Heart right ventricle (tissue), 16 donors: ENCODE data around the gene CYP46A1. TPM values are rescaled to one million over a fixed set of nuclear protein-coding genes. Genes with fewer than 3 reads are reported as not detected.

Experiments used
- ATAC-seq, 8 donors: fragments of 200-7000 bp; cut with Tn5 transposase; one replicate each; pipeline ENCODE4 v1.9.1; 2020; ENCODE audit warnings: mild to moderate bottlenecking in 8 of 8, moderate library complexity in 8 of 8, moderate number of reproducible peaks in 1 of 8
- DNase-seq, 2 donors: peaks; one replicate each; pipeline ENCODE4 v3.0.0-alpha.2; 2020
- H3K27ac ChIP-seq, 10 donors: fragments of 200-600 bp; sonication (generic) in 2 of 10; one replicate each; pipeline versions ENCODE4 v1.5.0 to v1.8.0; 2020 to 2022; ENCODE audit warnings: mild to moderate bottlenecking in 3 of 10
- H3K27me3 ChIP-seq, 7 donors: fragments of 200-600 bp; one replicate each; pipeline ENCODE4 v1.8.0; 2021 to 2022; ENCODE audit warnings: mild to moderate bottlenecking in 2 of 7
- H3K36me3 ChIP-seq, 9 donors: fragments of 200-600 bp; sonication (generic) in 1 of 9; one replicate each; pipeline versions ENCODE4 v1.5.0 to v1.8.0; 2020 to 2022; ENCODE audit warnings: mild to moderate bottlenecking in 2 of 9
- H3K4me1 ChIP-seq, 9 donors: fragments of 200-600 bp; sonication (generic) in 1 of 9; one replicate each; pipeline versions ENCODE4 v1.5.0 to v1.8.0; 2020 to 2022; ENCODE audit warnings: mild to moderate bottlenecking in 4 of 9
- H3K4me3 ChIP-seq, 10 donors: fragments of 200-600 bp; sonication (generic) in 2 of 10; one replicate each; pipeline versions ENCODE4 v1.5.0 to v1.8.0; 2020 to 2022; ENCODE audit warnings: mild to moderate bottlenecking in 7 of 10, moderate library complexity in 2 of 10
- H3K9me3 ChIP-seq, 11 donors: fragments of 200-600 bp in 10 of 11; sonication (generic) in 2 of 11; one replicate each; pipeline versions ENCODE4 v1.5.0 to v1.8.0; 2013 to 2022; ENCODE audit warnings: mild to moderate bottlenecking in 2 of 11, control low read depth in 1 of 11, moderate library complexity in 1 of 11
- CTCF ChIP-seq, 9 donors: fragments of 200-600 bp; sonication (generic) in 2 of 9; IDR thresholded peaks; one replicate each; pipeline versions ENCODE4 v1.5.0 to v1.8.0; 2021 to 2022; ENCODE audit warnings: antibody characterized with exemption in 9 of 9, mild to moderate bottlenecking in 5 of 9, moderate library complexity in 1 of 9
- WGBS, 2 donors: extraction: QIAGEN DNeasy Blood & Tissue Kit; methylation state at CpG; one replicate each; pipeline ENCODE4 v1.1.7; 2013; ENCODE audit warnings: inconsistent platforms in 1 of 2; 5-methylcytosine and 5-hydroxymethylcytosine counted together
- intact Hi-C, 10 donors: fragments of 100-400 bp; cut with DNase I; formaldehyde crosslinking; loops; one replicate each; pipeline versions ENCODE4 v1.11.1 to v1.14.2; 2022
- polyA plus RNA-seq, 2 donors: library from polyadenylated mRNA; stranded (reverse); fragments of 200-250 nt; gene quantifications; one replicate each; pipeline ENCODE4 v1.2.3, GENCODE V29; 2013
- total RNA-seq, 10 donors: library from RNA; stranded (reverse); fragmentation: NEBNext Ultra II Directional in 3 of 10; extraction: Animal tissue kit (Norgen Biotek cat#: 25700) in 3 of 10; gene quantifications; one replicate each; pipeline versions ENCODE4 v1.2.1 to v1.2.4, GENCODE V29; 2021 to 2023
- donor health status: Arrhythmogenic right ventricular cardiomyopathy.
- donor health status: ischemic (EF 13 %, LVEDD 7.1; RV severe dilation, severe dysfunction).
- donor health status: healthy with polysubstance abuse.
- donor health status: DM: no; HTN: yes; CAD: no.
- donor health status: DM: no; HTN: no; CAD: no.
- donor health status: ischemic (EF 25% LVEDD 6.9; RV normal size, moderate dysfunction).
- donor health status: ischemic (EF 25% LVEDD 5.7; RV mildly dilated, moderate dysfunction).
- donor health status: healthy.
- donor health status: DM: yes; HTN: yes; CAD: no.
- donor health status: Ischemic cardiomyopathy.
- donor health status: ischemic (EF 35%, LVEDD 5.7; RV mildly dilated, moderate dysfunction).
- donor health status: nonischemic (EF 11% LVEDD 7.7; RV severe dilation, severe dysfunction).
- donor health status: DM: yes; HTN: yes; CAD: no.
- donor health status: PGD.
- donor health status: ischemic (EF 29% LVEDD 5.4; RV normal size, mild dysfunction).
- donor health status: nonischemic (EF 23%, LVEDD 6.1; RV moderate dilation, normal function).

Gene CYP46A1
- total and polyA plus RNA-seq, 12 donors, result 1.5 to 6.1 (median 3.5) TPM

- WGBS, 2 donors, result 90 to 93% methylated on average over 21 of the region's 21 CpGs
- DNase-seq, result no peak
- TF ChIP-seq CTCF (IDR thresholded peaks at IDR 0.05), result no peak
- peak overlapping the region in 2 of 10 donors; percentile 38 to 83 for H3K27ac ChIP-seq
- H3K36me3 ChIP-seq, result peaks cover 0 to 4% (median 0%) of the 10 kb centered on the region in 9 donors
- peaks cover 0 to 4% (median 0%) of the 10 kb centered on the region in 7 donors for H3K27me3 ChIP-seq
- no peaks in the 10 kb centered on the region for H3K9me3 ChIP-seq
- intact Hi-C loops, result loop anchor here in 2 of 10 donors (5.0 kb wide), 1 partner anchor 36 kb away; the partner anchor contains the start of gene EML1 (in 2 of the 2)
- H3K4me3 ChIP-seq, result no peak overlapping the region
- H3K4me1 ChIP-seq, result peaks cover 30 to 78% (median 58%) of the 10 kb centered on the region in 9 donors
- no peak for ATAC-seq
Observed at GRCh38 chr14:99756796-99757195, 72.7 kb downstream of the CYP46A1 start.

- H3K27ac ChIP-seq, result peak overlapping the region in 1 of 10 donors; percentile 26
- no peak for ATAC-seq
- H3K4me1 ChIP-seq, result peaks cover 25 to 76% (median 55%) of the 10 kb centered on the region in 9 donors
- H3K9me3 ChIP-seq, result no peaks in the 10 kb centered on the region
- intact Hi-C loops, result loop anchor here in 2 of 10 donors (5.0 kb wide), 1 partner anchor 35 kb away; the partner anchor contains the start of gene EML1 (in 2 of the 2)
- peaks cover 0 to 4% (median 0%) of the 10 kb centered on the region in 9 donors for H3K36me3 ChIP-seq
- no peak overlapping the region for H3K4me3 ChIP-seq
- peaks cover 0 to 4% (median 0%) of the 10 kb centered on the region in 7 donors for H3K27me3 ChIP-seq
- DNase-seq, result no peak
- TF ChIP-seq CTCF (IDR thresholded peaks at IDR 0.05), result no peak
- WGBS, 2 donors, result 92 to 93% methylated on average over 12 of the region's 12 CpGs
Observed at GRCh38 chr14:99757331-99758070, 73.4 kb downstream of the CYP46A1 start.

GRCh38 chr14:99758121-99758821 lies 74.2 kb downstream of the CYP46A1 start:
- DNase-seq, result no peak
- Histone ChIP-seq H3K4me3 (no peak overlapping the region), H3K27ac (peak overlapping the region in 1 of 10 donors; percentile 26), H3K27me3 (peaks cover 0 to 3% (median 0%) of the 10 kb centered on the region in 7 donors), H3K9me3 (no peaks in the 10 kb centered on the region), H3K4me1 (peaks cover 24 to 70% (median 49%) of the 10 kb centered on the region in 9 donors), H3K36me3 (peaks cover 0 to 4% (median 0%) of the 10 kb centered on the region in 9 donors)
- no peak for ATAC-seq
- intact Hi-C loops, result loop anchor here in 2 of 10 donors (5.0 kb wide), 1 partner anchor 34 kb away; the partner anchor contains the start of gene EML1 (in 2 of the 2)
- TF ChIP-seq CTCF (IDR thresholded peaks at IDR 0.05), result no peak
- 86 to 87% methylated on average over 11 of the region's 11 CpGs for WGBS, 2 donors

GRCh38 chr14:99758872-99759545 lies 74.9 kb downstream of the CYP46A1 start:
- 74 to 77% methylated on average over 7 of the region's 7 CpGs for WGBS, 2 donors
- H3K36me3 ChIP-seq, result no peaks in the 10 kb centered on the region
- H3K4me1 ChIP-seq, result peaks cover 19 to 63% (median 42%) of the 10 kb centered on the region in 9 donors
- no peaks in the 10 kb centered on the region for H3K27me3 ChIP-seq
- peak overlapping the region in 1 of 10 donors; percentile 15 for H3K27ac ChIP-seq
- no peak for TF ChIP-seq CTCF (IDR thresholded peaks at IDR 0.05)
- no peaks in the 10 kb centered on the region for H3K9me3 ChIP-seq
- intact Hi-C loops, result loop anchor here in 2 of 10 donors (5.0 kb wide), 1 partner anchor 33 kb away; the partner anchor contains the start of gene EML1 (in 2 of the 2)
- DNase-seq (no peak), ATAC-seq (no peak)
- no peak overlapping the region for H3K4me3 ChIP-seq
